Uterus (tissue), 2 donors: ENCODE results near the gene CBX8.

Experiments
- POLR2A ChIP-seq, 2 donors: fragments of 450-650 bp; IDR thresholded peaks; one replicate each; pipeline ENCODE4 v1.6.1; 2016; ENCODE audit warnings: antibody characterized with exemption in 2 of 2, mild to moderate bottlenecking in 1 of 2, moderate library complexity in 1 of 2
- TF ChIP-seq, protein P1 (sequence below), 4 experiments: fragments of 200-600 bp in 2 of 4; fragments of 450-650 bp in 2 of 4; sonication (generic) in 2 of 4; IDR thresholded peaks; one replicate each; pipeline ENCODE4 v1.5.1; 2016 to 2019; ENCODE audit warnings: antibody characterized with exemption in 4 of 4, mild to moderate bottlenecking in 2 of 4, moderate library complexity in 1 of 4

DNA sequence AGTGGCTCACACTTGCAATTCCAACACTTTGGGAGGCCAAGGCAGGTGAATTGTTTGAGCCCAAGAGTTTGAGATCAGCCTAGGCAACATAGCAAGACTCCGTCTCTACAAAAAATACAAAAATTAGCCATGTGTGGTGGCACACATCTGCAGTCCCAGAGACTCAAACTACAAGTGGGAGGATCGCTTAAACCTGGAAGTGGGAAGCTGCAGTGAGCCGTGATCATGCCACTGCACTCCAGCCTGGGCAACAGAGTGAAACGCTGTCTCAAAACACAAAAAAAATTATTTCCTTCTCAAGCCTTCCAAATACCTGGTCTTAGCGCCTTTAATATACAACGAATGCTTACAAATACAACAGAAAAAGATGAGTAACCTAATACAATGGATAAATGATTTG lies 38.6 kb downstream of the CBX8 start:
- TF ChIP-seq POLR2A (IDR thresholded peaks at IDR 0.05): no peak
- TF ChIP-seq, protein P1, sequence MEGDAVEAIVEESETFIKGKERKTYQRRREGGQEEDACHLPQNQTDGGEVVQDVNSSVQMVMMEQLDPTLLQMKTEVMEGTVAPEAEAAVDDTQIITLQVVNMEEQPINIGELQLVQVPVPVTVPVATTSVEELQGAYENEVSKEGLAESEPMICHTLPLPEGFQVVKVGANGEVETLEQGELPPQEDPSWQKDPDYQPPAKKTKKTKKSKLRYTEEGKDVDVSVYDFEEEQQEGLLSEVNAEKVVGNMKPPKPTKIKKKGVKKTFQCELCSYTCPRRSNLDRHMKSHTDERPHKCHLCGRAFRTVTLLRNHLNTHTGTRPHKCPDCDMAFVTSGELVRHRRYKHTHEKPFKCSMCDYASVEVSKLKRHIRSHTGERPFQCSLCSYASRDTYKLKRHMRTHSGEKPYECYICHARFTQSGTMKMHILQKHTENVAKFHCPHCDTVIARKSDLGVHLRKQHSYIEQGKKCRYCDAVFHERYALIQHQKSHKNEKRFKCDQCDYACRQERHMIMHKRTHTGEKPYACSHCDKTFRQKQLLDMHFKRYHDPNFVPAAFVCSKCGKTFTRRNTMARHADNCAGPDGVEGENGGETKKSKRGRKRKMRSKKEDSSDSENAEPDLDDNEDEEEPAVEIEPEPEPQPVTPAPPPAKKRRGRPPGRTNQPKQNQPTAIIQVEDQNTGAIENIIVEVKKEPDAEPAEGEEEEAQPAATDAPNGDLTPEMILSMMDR (IDR thresholded peaks at IDR 0.05): no peak
